ENCODE results near the gene STAG1. TPM values are rescaled to one million over a fixed set of nuclear protein-coding genes. Genes with fewer than 3 reads are reported as not detected.
"Not testable (repeated sequence)": the region's sequence is repeated elsewhere in the genome, so short reads cannot be mapped to it uniquely, and the experiment has no call there.

Gene STAG1
- total RNA-seq, 1 donor from 2014 or later: 44.7 TPM

DNA sequence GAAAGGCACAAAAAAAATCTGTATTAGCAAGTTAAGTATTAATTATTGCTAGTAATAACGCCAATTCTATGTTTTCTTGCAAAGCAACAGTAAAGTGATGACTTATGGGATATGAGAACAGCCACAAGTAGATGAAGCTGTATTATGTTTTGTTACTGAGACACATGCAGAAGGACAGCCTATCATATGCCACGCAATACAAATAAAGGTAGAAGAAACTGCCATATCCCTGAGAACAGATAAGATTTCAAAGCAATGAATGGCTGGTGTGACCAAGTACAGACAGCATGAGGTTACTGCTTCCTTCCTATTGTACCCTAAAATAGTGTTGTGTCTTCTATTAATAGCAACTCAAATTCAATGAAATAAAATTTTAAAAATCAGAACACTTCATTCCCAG is 26.7 kb downstream of the STAG1 start:
- Histone ChIP-seq H3K4me3 (no peak overlapping the region), H3K4me1 (peaks cover 63% of the 10 kb centered on the region), H3K27ac (no peak overlapping the region), H3K36me3 (no peaks in the 10 kb centered on the region), H3K9me3 (no peaks in the 10 kb centered on the region), H3K27me3 (no peaks in the 10 kb centered on the region)
- intact Hi-C loops (cut with DNase I): no loop called here
- no peak for TF ChIP-seq POLR2AphosphoS5 (IDR thresholded peaks at IDR 0.05; ENCODE audit: insufficient read depth in 1 of 2, low read depth in 1 of 2)
- TF ChIP-seq POLR2A (IDR thresholded peaks at IDR 0.05): no peak
- TF ChIP-seq, protein P1, sequence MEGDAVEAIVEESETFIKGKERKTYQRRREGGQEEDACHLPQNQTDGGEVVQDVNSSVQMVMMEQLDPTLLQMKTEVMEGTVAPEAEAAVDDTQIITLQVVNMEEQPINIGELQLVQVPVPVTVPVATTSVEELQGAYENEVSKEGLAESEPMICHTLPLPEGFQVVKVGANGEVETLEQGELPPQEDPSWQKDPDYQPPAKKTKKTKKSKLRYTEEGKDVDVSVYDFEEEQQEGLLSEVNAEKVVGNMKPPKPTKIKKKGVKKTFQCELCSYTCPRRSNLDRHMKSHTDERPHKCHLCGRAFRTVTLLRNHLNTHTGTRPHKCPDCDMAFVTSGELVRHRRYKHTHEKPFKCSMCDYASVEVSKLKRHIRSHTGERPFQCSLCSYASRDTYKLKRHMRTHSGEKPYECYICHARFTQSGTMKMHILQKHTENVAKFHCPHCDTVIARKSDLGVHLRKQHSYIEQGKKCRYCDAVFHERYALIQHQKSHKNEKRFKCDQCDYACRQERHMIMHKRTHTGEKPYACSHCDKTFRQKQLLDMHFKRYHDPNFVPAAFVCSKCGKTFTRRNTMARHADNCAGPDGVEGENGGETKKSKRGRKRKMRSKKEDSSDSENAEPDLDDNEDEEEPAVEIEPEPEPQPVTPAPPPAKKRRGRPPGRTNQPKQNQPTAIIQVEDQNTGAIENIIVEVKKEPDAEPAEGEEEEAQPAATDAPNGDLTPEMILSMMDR (IDR thresholded peaks at IDR 0.05): no peak
- no peak for DNase-seq (ENCODE audit: extremely low spot score in 2 of 2)

DNA sequence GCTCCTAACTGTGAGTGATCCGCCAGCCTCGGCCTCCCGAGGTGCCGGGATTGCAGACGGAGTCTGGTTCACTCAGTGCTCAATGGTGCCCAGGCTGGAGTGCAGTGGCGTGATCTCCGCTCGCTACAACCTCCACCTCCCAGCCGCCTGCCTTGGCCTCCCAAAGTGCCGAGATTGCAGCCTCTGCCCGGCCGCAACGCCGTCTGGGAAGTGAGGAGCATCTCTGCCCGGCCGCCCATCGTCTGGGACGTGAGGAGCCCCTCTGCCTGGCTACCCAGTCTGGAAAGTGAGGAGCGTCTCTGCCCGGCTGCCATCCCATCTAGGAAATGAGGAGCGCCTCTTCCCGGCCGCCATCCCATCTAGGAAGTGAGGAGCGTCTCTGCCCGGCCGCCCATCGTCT is 29.3 kb downstream of the STAG1 start:
- H3K4me3 ChIP-seq; H3K36me3 ChIP-seq; H3K27me3 ChIP-seq; DNase-seq (ENCODE audit: extremely low spot score in 2 of 2); H3K9me3 ChIP-seq; H3K27ac ChIP-seq; intact Hi-C loops (cut with DNase I): not testable (repeated sequence)
- H3K4me1 ChIP-seq: peaks cover 54% of the 10 kb centered on the region

DNA sequence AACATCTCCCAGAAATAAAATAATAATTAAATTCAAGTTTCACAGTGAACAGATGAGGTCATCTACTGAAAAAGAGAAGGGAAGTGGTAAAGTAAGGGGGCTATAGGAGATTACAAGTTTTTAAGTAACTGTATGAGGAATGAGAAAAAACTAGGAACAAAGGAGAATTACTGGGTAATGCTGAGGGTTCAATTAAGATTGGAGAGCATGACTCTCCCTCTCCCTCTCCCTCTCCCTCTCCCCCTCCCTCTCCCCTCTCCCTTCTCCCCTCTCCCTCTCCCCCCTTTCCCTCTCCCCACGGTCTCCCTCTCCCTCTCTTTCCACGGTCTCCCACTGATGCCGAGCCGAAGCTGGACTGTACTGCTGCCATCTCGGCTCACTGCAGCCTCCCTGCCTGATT is 29.8 kb downstream of the STAG1 start:
- H3K27ac ChIP-seq; intact Hi-C loops (cut with DNase I); DNase-seq (ENCODE audit: extremely low spot score in 2 of 2); H3K27me3 ChIP-seq; H3K36me3 ChIP-seq; H3K9me3 ChIP-seq; H3K4me3 ChIP-seq: not testable (repeated sequence)
- H3K4me1 ChIP-seq: peaks cover 51% of the 10 kb centered on the region

DNA sequence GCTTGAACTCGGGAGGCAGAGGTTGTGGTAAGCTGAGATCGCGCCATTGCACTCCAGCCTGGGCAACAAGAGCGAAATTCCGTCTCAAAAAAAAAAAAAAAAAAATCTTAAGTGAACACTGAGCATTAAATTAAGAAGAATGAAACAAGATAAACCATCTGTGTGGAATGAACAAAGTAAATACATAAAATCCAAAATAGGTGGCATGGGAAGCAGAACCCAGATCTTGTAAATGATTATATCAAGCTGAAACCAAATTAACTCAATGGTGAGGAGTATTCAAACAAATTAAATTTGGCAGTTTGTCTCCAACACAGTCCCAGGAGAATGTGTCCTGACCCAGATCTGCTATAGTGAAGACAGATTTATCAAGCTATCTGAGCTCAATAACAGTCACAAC is 32.1 kb downstream of the STAG1 start:
- no peak for DNase-seq (ENCODE audit: extremely low spot score in 2 of 2)
- Histone ChIP-seq H3K36me3 (no peaks in the 10 kb centered on the region), H3K27me3 (no peaks in the 10 kb centered on the region), H3K27ac (no peak overlapping the region), H3K9me3 (no peaks in the 10 kb centered on the region), H3K4me3 (no peak overlapping the region), H3K4me1 (peaks cover 40% of the 10 kb centered on the region)
- TF ChIP-seq, protein P1 (IDR thresholded peaks at IDR 0.05): no peak
- TF ChIP-seq POLR2AphosphoS5 (IDR thresholded peaks at IDR 0.05; ENCODE audit: insufficient read depth in 1 of 2, low read depth in 1 of 2): no peak
- TF ChIP-seq POLR2A (IDR thresholded peaks at IDR 0.05): no peak
- intact Hi-C loops (cut with DNase I): no loop called here

DNA sequence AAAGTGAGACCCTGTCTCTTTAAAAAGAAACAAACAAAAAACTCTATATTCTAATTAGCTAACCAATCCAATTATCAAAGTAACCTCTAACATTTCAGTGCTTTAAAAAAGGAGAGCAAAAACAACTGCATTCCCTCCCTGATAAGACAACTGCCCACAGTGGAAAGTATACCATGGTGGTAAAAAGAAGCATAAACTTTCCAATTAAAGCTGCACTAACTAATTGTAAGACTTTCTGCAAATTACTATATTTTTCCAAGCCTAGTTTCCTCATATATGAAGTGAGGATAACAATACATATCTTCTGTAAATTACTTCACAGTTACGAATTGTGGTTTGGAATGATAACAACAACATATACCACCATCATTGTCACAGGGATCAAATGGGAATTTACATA is 35.5 kb downstream of the STAG1 start:
- TF ChIP-seq POLR2AphosphoS5 (IDR thresholded peaks at IDR 0.05; ENCODE audit: insufficient read depth in 1 of 2, low read depth in 1 of 2): no peak
- TF ChIP-seq, protein P1 (IDR thresholded peaks at IDR 0.05): no peak
- no peak for TF ChIP-seq POLR2A (IDR thresholded peaks at IDR 0.05)
- intact Hi-C loops (cut with DNase I): no loop called here
- DNase-seq (ENCODE audit: extremely low spot score in 2 of 2): no peak
- Histone ChIP-seq H3K4me1 (peaks cover 39% of the 10 kb centered on the region), H3K9me3 (no peaks in the 10 kb centered on the region), H3K36me3 (no peaks in the 10 kb centered on the region), H3K4me3 (no peak overlapping the region), H3K27me3 (no peaks in the 10 kb centered on the region), H3K27ac (no peak overlapping the region)

DNA sequence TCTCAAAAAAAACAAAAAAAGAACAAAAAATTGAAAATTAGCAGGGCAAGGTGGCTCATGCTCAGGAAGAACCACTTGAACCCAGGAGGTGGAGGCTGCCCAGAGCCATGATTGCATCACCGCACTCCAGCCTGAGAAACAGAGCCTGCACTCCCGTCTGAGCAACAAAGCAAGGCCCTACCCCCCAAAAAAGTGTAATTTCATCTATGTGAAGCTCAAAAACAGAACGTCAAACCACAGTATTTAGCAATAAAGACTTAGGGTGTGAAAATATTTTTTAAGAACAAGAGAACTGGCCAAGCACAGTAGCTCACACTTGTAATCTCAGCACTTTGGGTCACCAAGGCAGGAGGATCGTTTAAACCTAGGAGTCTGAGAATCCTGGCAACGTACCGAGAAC is 38.2 kb downstream of the STAG1 start:
- H3K36me3 ChIP-seq: no peaks in the 10 kb centered on the region
- TF ChIP-seq POLR2A (IDR thresholded peaks at IDR 0.05): no peak
- no peak for TF ChIP-seq POLR2AphosphoS5 (IDR thresholded peaks at IDR 0.05; ENCODE audit: insufficient read depth in 1 of 2, low read depth in 1 of 2)
- TF ChIP-seq, protein P1 (IDR thresholded peaks at IDR 0.05): no peak
- H3K9me3 ChIP-seq: no peaks in the 10 kb centered on the region
- H3K4me3 ChIP-seq: no peak overlapping the region
- no peak for DNase-seq (ENCODE audit: extremely low spot score in 2 of 2)
- peaks cover 18% of the 10 kb centered on the region for H3K4me1 ChIP-seq
- intact Hi-C loops (cut with DNase I): no loop called here
- no peaks in the 10 kb centered on the region for H3K27me3 ChIP-seq
- H3K27ac ChIP-seq: no peak overlapping the region

All from vagina (tissue), 2 donors.